CD4-positive, alpha-beta memory T cell (primary cell): ENCODE results near the gene FOXO4. TPM values are rescaled to one million over a fixed set of nuclear protein-coding genes. Genes with fewer than 3 reads are reported as not detected.
"Not testable (repeated sequence)": the region's sequence is repeated elsewhere in the genome, so short reads cannot be mapped to it uniquely, and the experiment has no call there.

Experiments
- CTCF ChIA-PET: fragments of 350-600 bp; sonication (Branson Sonifier 250); formaldehyde crosslinking; loops from one replicate; lab custom pipeline; 2021; ENCODE audit warnings: inconsistent platforms; ENCODE audit not compliant: partially characterized antibody; lab: Charles Lee
- POLR2A ChIA-PET: fragments of 350-600 bp; sonication (Branson Sonifier 250); formaldehyde crosslinking; loops from one replicate; lab custom pipeline; 2021; ENCODE audit not compliant: partially characterized antibody; lab: Charles Lee
- DNase-seq, 5 donors: peaks; one replicate each; pipeline versions ENCODE4 v3.0.0 to v3.0.0-alpha.2; 2020 to 2022; ENCODE audit warnings: mixed read lengths in 1 of 5
- H3K27ac ChIP-seq: one replicate; pipeline ENCODE4 v1.7.0; 2013; ENCODE audit warnings: low read depth, low read length
- H3K27me3 ChIP-seq: 2 replicates; pipeline ENCODE4 v1.7.0; 2013; ENCODE audit warnings: mild to moderate bottlenecking, low read length, moderate library complexity; ENCODE audit not compliant: insufficient read depth
- H3K36me3 ChIP-seq: 2 replicates; pipeline ENCODE4 v1.7.0; 2013; ENCODE audit warnings: mild to moderate bottlenecking, low read length, moderate library complexity; ENCODE audit not compliant: insufficient read depth
- H3K4me1 ChIP-seq: 2 replicates; pipeline ENCODE4 v1.7.0; 2013; ENCODE audit warnings: mild to moderate bottlenecking, low read length, moderate library complexity; ENCODE audit not compliant: insufficient read depth
- H3K4me3 ChIP-seq, 2 donors: one replicate each; pipeline ENCODE4 v1.7.0; 2013; ENCODE audit warnings: low read length in 2 of 2, mild to moderate bottlenecking in 1 of 2
- H3K9me3 ChIP-seq, 2 donors: one replicate each; pipeline ENCODE4 v1.7.0; 2013; ENCODE audit warnings: low read length in 2 of 2, control low read depth in 1 of 2; ENCODE audit not compliant: control insufficient read depth in 1 of 2
- H3K27ac Mint-ChIP-seq, 7 donors: one replicate each; pipeline ENCODE4 v1.8.0; 2020 to 2021; ENCODE audit warnings: mixed read lengths in 7 of 7, mild to moderate bottlenecking in 6 of 7, inconsistent platforms in 3 of 7, moderate library complexity in 3 of 7
- H3K27me3 Mint-ChIP-seq, 2 donors: one replicate each; pipeline ENCODE4 v1.8.0; 2020 to 2021; ENCODE audit warnings: mixed read lengths in 2 of 2
- H3K36me3 Mint-ChIP-seq, 2 donors: one replicate each; pipeline ENCODE4 v1.8.0; 2020 to 2021; ENCODE audit warnings: mixed read lengths in 2 of 2, inconsistent platforms in 1 of 2, mild to moderate bottlenecking in 1 of 2
- H3K4me1 Mint-ChIP-seq, 4 donors: one replicate each; pipeline ENCODE4 v1.8.0; 2020 to 2021; ENCODE audit warnings: mixed read lengths in 4 of 4, mild to moderate bottlenecking in 1 of 4
- H3K4me3 Mint-ChIP-seq, 8 donors: one replicate each; pipeline ENCODE4 v1.8.0; 2020 to 2021; ENCODE audit warnings: mixed read lengths in 8 of 8, mild to moderate bottlenecking in 7 of 8, moderate library complexity in 6 of 8, inconsistent platforms in 3 of 8
- H3K9me3 Mint-ChIP-seq, 8 donors: one replicate each; pipeline ENCODE4 v1.8.0; 2020 to 2021; ENCODE audit warnings: mixed read lengths in 8 of 8, mild to moderate bottlenecking in 5 of 8, inconsistent platforms in 3 of 8, moderate library complexity in 1 of 8
- intact Hi-C: fragments of 100-400 bp; cut with micrococcal nuclease; formaldehyde crosslinking; loops from one replicate; pipeline ENCODE4 v1.15.1; 2023
- polyA plus RNA-seq, 2 donors: library from polyadenylated mRNA; unstranded; fragments of 300-500 nt; fragmentation: Illumina TruSeq; gene quantifications; one replicate each; pipeline ENCODE4 v1.2.3, GENCODE V29; 2021
- total RNA-seq, 2 experiments: library from RNA; stranded (reverse); gene quantifications; one replicate each; pipeline ENCODE4 v1.2.3, GENCODE V29; 2021

Gene FOXO4
- total RNA-seq (10 to 100 TPM; 41.9 to 42.9 TPM), polyA plus RNA-seq (1 to 10 TPM in 1 of 2 donors, under 1 TPM in 1; 0.45 to 2.6 TPM)

GRCh38 chrX:71095555-71095980 is at the start of gene FOXO4:
Gene FOXO4, plus strand, starts transcription at chrX:71095851. Its CDS starts 678 bp downstream, at chrX:71096529.
- peaks cover 34% of the 10 kb centered on the region for H3K4me1 ChIP-seq
- peak; percentile 85 to 94 (median 89) for DNase-seq
- peak within 1 kb of the TSS; percentile 89 to 99 (median 97) for H3K27ac Mint-ChIP-seq
- peak within 1 kb of the TSS; percentile 90 to 99 (median 97) for H3K4me3 Mint-ChIP-seq
- no peaks in the 10 kb centered on the region for H3K36me3 ChIP-seq
- H3K27me3 ChIP-seq, result no peaks in the 10 kb centered on the region
- ChIA-PET POLR2A (interaction anchor here (0.9 to 2.8 kb wide), 10 partner anchors 9 to 188 kb away, joined by 3 to 38 read pairs (median 7); partner anchors contain the start of genes CXorf65, IL2RG, MED12 and NONO), CTCF (interaction anchor here (1.1 to 2.8 kb wide), 4 partner anchors 16 to 35 kb away, joined by 3 to 36 read pairs (median 10); partner anchors contain the start of genes IL2RG and MED12)
- no peaks in the 10 kb centered on the region for H3K9me3 Mint-ChIP-seq
- no peaks in the 10 kb centered on the region for H3K9me3 ChIP-seq
- H3K36me3 Mint-ChIP-seq, result peaks cover 0 to 2% of the 10 kb centered on the region in 2 donors
- intact Hi-C loops, result loop anchor here (1.0 kb wide), 2 partner anchors 27 to 87 kb away; partner anchors contain the start of gene SNX12
- H3K27me3 Mint-ChIP-seq, result no peaks in the 10 kb centered on the region
- peaks cover 22 to 44% (median 36%) of the 10 kb centered on the region in 4 donors for H3K4me1 Mint-ChIP-seq
- H3K4me3 ChIP-seq, result peak within 1 kb of the TSS; percentile 36 to 66
- H3K27ac ChIP-seq, result peak within 1 kb of the TSS; percentile 72

- H3K4me3 Mint-ChIP-seq, H3K4me1 Mint-ChIP-seq, H3K4me1 ChIP-seq, H3K27ac Mint-ChIP-seq, H3K36me3 Mint-ChIP-seq, H3K9me3 Mint-ChIP-seq, H3K4me3 ChIP-seq, DNase-seq, H3K27ac ChIP-seq, H3K27me3 ChIP-seq, H3K9me3 ChIP-seq, POLR2A ChIA-PET, CTCF ChIA-PET, intact Hi-C loops, H3K36me3 ChIP-seq, H3K27me3 Mint-ChIP-seq: not testable (repeated sequence)
These were observed 47.8 kb upstream of the FOXO4 start for GRCh38 chrX:71047891-71048290.

- Histone ChIP-seq H3K27ac (no peak overlapping the region), H3K36me3 (no peaks in the 10 kb centered on the region), H3K4me3 (no peak overlapping the region), H3K27me3 (no peaks in the 10 kb centered on the region), H3K4me1 (peaks cover 17% of the 10 kb centered on the region), H3K9me3 (no peaks in the 10 kb centered on the region)
- intact Hi-C loops, result no loop called here
- Mint-ChIP-seq H3K9me3 (no peaks in the 10 kb centered on the region), H3K36me3 (peaks cover 4 to 11% of the 10 kb centered on the region in 2 donors), H3K4me3 (peak overlapping the region in 5 of 8 donors; percentile 44 to 66 (median 53)), H3K4me1 (peaks cover 10 to 16% (median 15%) of the 10 kb centered on the region in 4 donors), H3K27ac (peak overlapping the region in 3 of 7 donors; percentile 1 to 32 (median 18)), H3K27me3 (no peaks in the 10 kb centered on the region)
- POLR2A ChIA-PET, result interaction anchor here (1.5 kb wide), 1 partner anchor 15 kb away, joined by 5 read pairs; the partner anchor contains the start of gene SNX12
- CTCF ChIA-PET, result no interaction called here
- DNase-seq, result no peak
These were observed 42.9 kb upstream of the FOXO4 start for GRCh38 chrX:71052721-71053120.

- no peak overlapping the region for H3K27ac ChIP-seq
- ChIA-PET CTCF (no interaction called here), POLR2A (interaction anchor here (1.5 kb wide), 1 partner anchor 15 kb away, joined by 5 read pairs; the partner anchor contains the start of gene SNX12)
- no peaks in the 10 kb centered on the region for H3K9me3 Mint-ChIP-seq
- peak overlapping the region in 6 of 8 donors; percentile 39 to 66 (median 50) for H3K4me3 Mint-ChIP-seq
- H3K9me3 ChIP-seq, result no peaks in the 10 kb centered on the region
- peaks cover 4 to 14% of the 10 kb centered on the region in 2 donors for H3K36me3 Mint-ChIP-seq
- no peaks in the 10 kb centered on the region for H3K36me3 ChIP-seq
- peak overlapping the region in 1 of 7 donors; percentile 18 for H3K27ac Mint-ChIP-seq
- H3K4me1 Mint-ChIP-seq, result peaks cover 13 to 20% (median 18%) of the 10 kb centered on the region in 4 donors
- DNase-seq, result peak in 4 of 5 donors; percentile 7 to 28 (median 19)
- no peak overlapping the region for H3K4me3 ChIP-seq
- intact Hi-C loops, result no loop called here
- no peaks in the 10 kb centered on the region for H3K27me3 Mint-ChIP-seq
- no peaks in the 10 kb centered on the region for H3K27me3 ChIP-seq
- H3K4me1 ChIP-seq, result peaks cover 22% of the 10 kb centered on the region
These were observed 42.4 kb upstream of the FOXO4 start for GRCh38 chrX:71053217-71053621.

- ChIA-PET CTCF (no interaction called here), POLR2A (interaction anchor here (1.4 kb wide), 1 partner anchor 49 kb away, joined by 3 read pairs; no protein-coding TSS in a partner anchor)
- H3K27ac Mint-ChIP-seq, result peak overlapping the region in 3 of 7 donors; percentile 57 to 74 (median 66)
- Histone ChIP-seq H3K36me3 (peaks cover 13% of the 10 kb centered on the region), H3K4me3 (no peak overlapping the region), H3K27me3 (no peaks in the 10 kb centered on the region), H3K27ac (no peak overlapping the region), H3K4me1 (peaks cover 30% of the 10 kb centered on the region), H3K9me3 (no peaks in the 10 kb centered on the region)
- H3K4me3 Mint-ChIP-seq, result peak overlapping the region in 2 of 8 donors; percentile 15 to 67
- H3K27me3 Mint-ChIP-seq, result no peaks in the 10 kb centered on the region
- H3K36me3 Mint-ChIP-seq, result peaks cover 14 to 30% of the 10 kb centered on the region in 2 donors
- peaks cover 26 to 38% (median 32%) of the 10 kb centered on the region in 4 donors for H3K4me1 Mint-ChIP-seq
- DNase-seq, result no peak
- intact Hi-C loops, result no loop called here
- H3K9me3 Mint-ChIP-seq, result no peaks in the 10 kb centered on the region
These were observed 38.8 kb upstream of the FOXO4 start for GRCh38 chrX:71056867-71057266.

- peak overlapping the region in 4 of 8 donors; percentile 17 to 35 (median 28) for H3K4me3 Mint-ChIP-seq
- CTCF ChIA-PET, result interaction anchor here (0.5 kb wide), 1 partner anchor 627 kb away, joined by 4 read pairs; no protein-coding TSS in a partner anchor
These were observed 37.7 kb upstream of the FOXO4 start for GRCh38 chrX:71057848-71058530.

GRCh38 chrX:71060127-71060526 is 35.5 kb upstream of the FOXO4 start:
- Mint-ChIP-seq H3K4me1 (peaks cover 24 to 47% (median 41%) of the 10 kb centered on the region in 4 donors), H3K9me3 (no peaks in the 10 kb centered on the region), H3K27ac (peak overlapping the region in 1 of 7 donors; percentile 65), H3K4me3 (no peak overlapping the region), H3K36me3 (peaks cover 10 to 41% of the 10 kb centered on the region in 2 donors), H3K27me3 (no peaks in the 10 kb centered on the region)
- Histone ChIP-seq H3K36me3 (peaks cover 19% of the 10 kb centered on the region), H3K9me3 (no peaks in the 10 kb centered on the region), H3K4me1 (peaks cover 30% of the 10 kb centered on the region), H3K4me3 (no peak overlapping the region), H3K27ac (no peak overlapping the region), H3K27me3 (no peaks in the 10 kb centered on the region)
- intact Hi-C loops, result no loop called here
- POLR2A ChIA-PET, result interaction anchor here (2.4 kb wide), 1 partner anchor 8 kb away, joined by 8 read pairs; the partner anchor contains the start of gene SNX12
- CTCF ChIA-PET, result no interaction called here
- no peak for DNase-seq

More at GRCh38 chrX:71057848-71058530, 37.7 kb upstream of the FOXO4 start:
- intact Hi-C loops, result no loop called here
- H3K9me3 Mint-ChIP-seq, result no peaks in the 10 kb centered on the region
- H3K4me3 ChIP-seq, result no peak overlapping the region
- H3K4me1 ChIP-seq, result peaks cover 30% of the 10 kb centered on the region
- POLR2A ChIA-PET, result interaction anchor here (0.7 to 2.4 kb wide), 3 partner anchors 10 to 124 kb away, joined by 3 to 8 read pairs (median 3); partner anchors contain the start of gene SNX12
- no peak for DNase-seq
- peaks cover 26 to 38% (median 34%) of the 10 kb centered on the region in 4 donors for H3K4me1 Mint-ChIP-seq
- H3K27me3 Mint-ChIP-seq, result no peaks in the 10 kb centered on the region
- peaks cover 10 to 35% of the 10 kb centered on the region in 2 donors for H3K36me3 Mint-ChIP-seq
- peaks cover 19% of the 10 kb centered on the region for H3K36me3 ChIP-seq
- H3K27me3 ChIP-seq, result no peaks in the 10 kb centered on the region
- peak overlapping the region in 6 of 7 donors; percentile 0 to 81 (median 18) for H3K27ac Mint-ChIP-seq
- no peaks in the 10 kb centered on the region for H3K9me3 ChIP-seq
- no peak overlapping the region for H3K27ac ChIP-seq
